ENCODE results near the gene JAKMIP1. TPM values are rescaled to one million over a fixed set of nuclear protein-coding genes. Genes with fewer than 3 reads are reported as not detected.

Gene JAKMIP1
- total RNA-seq, 1 experiment from 2014 or later: not detected

DNA sequence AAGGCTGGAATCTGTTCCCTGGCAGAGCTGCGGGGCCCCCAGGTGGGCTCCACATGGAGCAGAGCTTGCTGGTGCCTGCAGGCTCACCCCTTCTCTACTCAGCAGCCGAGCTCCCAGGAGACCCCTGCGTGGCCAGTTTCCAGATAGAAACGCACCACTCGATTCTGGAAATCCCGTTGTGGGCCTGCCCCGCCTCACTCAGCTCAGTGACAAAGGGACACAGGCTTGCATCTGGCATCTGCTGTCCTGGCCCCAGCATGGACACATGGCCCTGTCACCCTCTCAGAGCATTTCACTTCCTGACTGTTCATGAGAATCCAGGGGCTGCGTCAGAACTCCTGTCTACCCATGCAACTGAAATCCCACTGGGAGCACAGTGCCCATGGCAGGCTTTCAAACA is 161.6 kb downstream of the JAKMIP1 start:
- Histone ChIP-seq H3K9me3 (ENCODE audit: control insufficient read depth, insufficient read depth, low read depth, low read length) (no peaks in the 10 kb centered on the region), H3K27ac (ENCODE audit: low read length) (no peak overlapping the region), H3K4me3 (ENCODE audit: low read depth in 2 of 2, low read length in 2 of 2) (no peak overlapping the region), H3K27me3 (ENCODE audit: control insufficient read depth, insufficient read depth, low read length) (no peaks in the 10 kb centered on the region; the same call in 1 of the 2 replicates), H3K4me1 (ENCODE audit: control insufficient read depth, insufficient read depth, low read length) (no peaks in the 10 kb centered on the region), H3K36me3 (ENCODE audit: control insufficient read depth, insufficient read depth, low read length) (no peaks in the 10 kb centered on the region)
- intact Hi-C loops (cut with micrococcal nuclease; ENCODE audit: unreplicated experiment) (no loop called here), in situ Hi-C loops (cut with HindIII; ENCODE audit: low pct_unique_long_range_greater_than_20kb, low sequenced_read_pairs) (no loop called here)
- no peak for ATAC-seq
- POLR2A ChIA-PET: no interaction called here
- TF ChIP-seq, protein P1, sequence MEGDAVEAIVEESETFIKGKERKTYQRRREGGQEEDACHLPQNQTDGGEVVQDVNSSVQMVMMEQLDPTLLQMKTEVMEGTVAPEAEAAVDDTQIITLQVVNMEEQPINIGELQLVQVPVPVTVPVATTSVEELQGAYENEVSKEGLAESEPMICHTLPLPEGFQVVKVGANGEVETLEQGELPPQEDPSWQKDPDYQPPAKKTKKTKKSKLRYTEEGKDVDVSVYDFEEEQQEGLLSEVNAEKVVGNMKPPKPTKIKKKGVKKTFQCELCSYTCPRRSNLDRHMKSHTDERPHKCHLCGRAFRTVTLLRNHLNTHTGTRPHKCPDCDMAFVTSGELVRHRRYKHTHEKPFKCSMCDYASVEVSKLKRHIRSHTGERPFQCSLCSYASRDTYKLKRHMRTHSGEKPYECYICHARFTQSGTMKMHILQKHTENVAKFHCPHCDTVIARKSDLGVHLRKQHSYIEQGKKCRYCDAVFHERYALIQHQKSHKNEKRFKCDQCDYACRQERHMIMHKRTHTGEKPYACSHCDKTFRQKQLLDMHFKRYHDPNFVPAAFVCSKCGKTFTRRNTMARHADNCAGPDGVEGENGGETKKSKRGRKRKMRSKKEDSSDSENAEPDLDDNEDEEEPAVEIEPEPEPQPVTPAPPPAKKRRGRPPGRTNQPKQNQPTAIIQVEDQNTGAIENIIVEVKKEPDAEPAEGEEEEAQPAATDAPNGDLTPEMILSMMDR (IDR thresholded peaks at IDR 0.05): no peak
- TF ChIP-seq, protein P2, sequence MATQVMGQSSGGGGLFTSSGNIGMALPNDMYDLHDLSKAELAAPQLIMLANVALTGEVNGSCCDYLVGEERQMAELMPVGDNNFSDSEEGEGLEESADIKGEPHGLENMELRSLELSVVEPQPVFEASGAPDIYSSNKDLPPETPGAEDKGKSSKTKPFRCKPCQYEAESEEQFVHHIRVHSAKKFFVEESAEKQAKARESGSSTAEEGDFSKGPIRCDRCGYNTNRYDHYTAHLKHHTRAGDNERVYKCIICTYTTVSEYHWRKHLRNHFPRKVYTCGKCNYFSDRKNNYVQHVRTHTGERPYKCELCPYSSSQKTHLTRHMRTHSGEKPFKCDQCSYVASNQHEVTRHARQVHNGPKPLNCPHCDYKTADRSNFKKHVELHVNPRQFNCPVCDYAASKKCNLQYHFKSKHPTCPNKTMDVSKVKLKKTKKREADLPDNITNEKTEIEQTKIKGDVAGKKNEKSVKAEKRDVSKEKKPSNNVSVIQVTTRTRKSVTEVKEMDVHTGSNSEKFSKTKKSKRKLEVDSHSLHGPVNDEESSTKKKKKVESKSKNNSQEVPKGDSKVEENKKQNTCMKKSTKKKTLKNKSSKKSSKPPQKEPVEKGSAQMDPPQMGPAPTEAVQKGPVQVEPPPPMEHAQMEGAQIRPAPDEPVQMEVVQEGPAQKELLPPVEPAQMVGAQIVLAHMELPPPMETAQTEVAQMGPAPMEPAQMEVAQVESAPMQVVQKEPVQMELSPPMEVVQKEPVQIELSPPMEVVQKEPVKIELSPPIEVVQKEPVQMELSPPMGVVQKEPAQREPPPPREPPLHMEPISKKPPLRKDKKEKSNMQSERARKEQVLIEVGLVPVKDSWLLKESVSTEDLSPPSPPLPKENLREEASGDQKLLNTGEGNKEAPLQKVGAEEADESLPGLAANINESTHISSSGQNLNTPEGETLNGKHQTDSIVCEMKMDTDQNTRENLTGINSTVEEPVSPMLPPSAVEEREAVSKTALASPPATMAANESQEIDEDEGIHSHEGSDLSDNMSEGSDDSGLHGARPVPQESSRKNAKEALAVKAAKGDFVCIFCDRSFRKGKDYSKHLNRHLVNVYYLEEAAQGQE (IDR thresholded peaks at IDR 0.05; ENCODE audit: insufficient read depth in 1 of 2, low read depth in 2 of 2, low read length in 1 of 2): no peak
- TF ChIP-seq SIN3A (IDR thresholded peaks at IDR 0.05; ENCODE audit: borderline replicate concordance, insufficient read depth, low read depth, low read length): no peak
- no peak for TF ChIP-seq POLR2AphosphoS5 (IDR thresholded peaks at IDR 0.05; ENCODE audit: low read depth, low read length)
- no peak for TF ChIP-seq TCF7L2 (IDR thresholded peaks at IDR 0.05; ENCODE audit: low read depth, low read length)
- CTCF ChIA-PET: no interaction called here
- DNase-seq (ENCODE audit: low read depth, low spot score): no peak
- no TSS peak for BruUV-seq (replicated peaks)

DNA sequence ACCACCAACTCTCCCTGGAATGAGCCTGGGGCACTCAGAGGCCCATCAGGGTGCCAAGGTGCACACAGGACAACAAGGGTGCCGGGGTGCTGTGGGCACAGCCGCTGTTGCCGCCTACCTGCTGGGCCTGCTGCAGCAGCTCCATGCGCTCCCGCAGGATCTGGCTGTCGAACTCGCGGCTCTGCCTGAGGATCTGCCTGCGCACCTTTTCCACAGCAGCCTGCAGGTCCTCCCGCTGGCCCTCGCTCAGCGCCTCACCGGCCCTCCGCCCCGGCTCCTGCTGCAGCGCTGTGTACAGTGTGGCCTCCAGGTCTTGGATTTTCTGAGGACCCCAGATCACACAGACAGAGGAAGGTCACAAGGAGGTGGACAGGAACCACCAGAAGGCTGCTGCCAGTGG is 164.6 kb downstream of the JAKMIP1 start:
- H3K9me3 ChIP-seq (ENCODE audit: control insufficient read depth, insufficient read depth, low read depth, low read length): no peaks in the 10 kb centered on the region
- TF ChIP-seq, protein P2 (IDR thresholded peaks at IDR 0.05; ENCODE audit: insufficient read depth in 1 of 2, low read depth in 2 of 2, low read length in 1 of 2): no peak
- TF ChIP-seq TCF7L2 (IDR thresholded peaks at IDR 0.05; ENCODE audit: low read depth, low read length) (no peak), POLR2AphosphoS5 (IDR thresholded peaks at IDR 0.05; ENCODE audit: low read depth, low read length) (no peak), SIN3A (IDR thresholded peaks at IDR 0.05; ENCODE audit: borderline replicate concordance, insufficient read depth, low read depth, low read length) (no peak)
- TF ChIP-seq, protein P1 (IDR thresholded peaks at IDR 0.05): no peak
- intact Hi-C loops (cut with micrococcal nuclease; ENCODE audit: unreplicated experiment) (no loop called here), in situ Hi-C loops (cut with HindIII; ENCODE audit: low pct_unique_long_range_greater_than_20kb, low sequenced_read_pairs) (no loop called here)
- ATAC-seq: no peak
- no peak overlapping the region for H3K27ac ChIP-seq (ENCODE audit: low read length)
- no peaks in the 10 kb centered on the region for H3K36me3 ChIP-seq (ENCODE audit: control insufficient read depth, insufficient read depth, low read length)
- no TSS peak for BruUV-seq (replicated peaks)
- no peaks in the 10 kb centered on the region; the same call in 1 of the 2 replicates for H3K27me3 ChIP-seq (ENCODE audit: control insufficient read depth, insufficient read depth, low read length)
- H3K4me1 ChIP-seq (ENCODE audit: control insufficient read depth, insufficient read depth, low read length): no peaks in the 10 kb centered on the region; the same call in 1 of the 2 replicates
- no peak for DNase-seq (ENCODE audit: low read depth, low spot score)
- POLR2A ChIA-PET: no interaction called here
- CTCF ChIA-PET: no interaction called here
- H3K4me3 ChIP-seq (ENCODE audit: low read depth in 2 of 2, low read length in 2 of 2): no peak overlapping the region
